ENCODE results near the gene CHD1L. TPM values are rescaled to one million over a fixed set of nuclear protein-coding genes. Genes with fewer than 3 reads are reported as not detected.
"Not testable (repeated sequence)": the region's sequence is repeated elsewhere in the genome, so short reads cannot be mapped to it uniquely, and the experiment has no call there.

Gene CHD1L
- 27.9 TPM for total RNA-seq

GRCh38 chr1:147242449-147243227 lies at the start of gene CHD1L:
Gene CHD1L, plus strand, starts transcription at chr1:147242684. Its CDS starts 20 bp downstream, at chr1:147242704.
- ATAC-seq: peak; percentile 90
- peak; percentile 98 for DNase-seq (ENCODE audit: low spot score)

- not testable (repeated sequence) for DNase-seq (ENCODE audit: low spot score); ATAC-seq
Measured at GRCh38 chr1:147197324-147197723, 45.2 kb upstream of the CHD1L start.

- ATAC-seq (peak; percentile 30), DNase-seq (ENCODE audit: low spot score) (no peak)
Measured at GRCh38 chr1:147201276-147201675, 41.2 kb upstream of the CHD1L start.

GRCh38 chr1:147201786-147202185 lies 40.7 kb upstream of the CHD1L start:
- no peak for ATAC-seq
- DNase-seq (ENCODE audit: low spot score): no peak

- ATAC-seq: no peak
Measured at GRCh38 chr1:147202576-147202975, 39.9 kb upstream of the CHD1L start.

GRCh38 chr1:147204080-147204479 lies 38.4 kb upstream of the CHD1L start:
- no peak for DNase-seq (ENCODE audit: low spot score)
- ATAC-seq: no peak

More at GRCh38 chr1:147202576-147202975, 39.9 kb upstream of the CHD1L start:
- no peak for DNase-seq (ENCODE audit: low spot score)

- ATAC-seq: no peak
- no peak for DNase-seq (ENCODE audit: low spot score)
Measured at GRCh38 chr1:147207192-147207591, 35.3 kb upstream of the CHD1L start.

- peak; percentile 28 for ATAC-seq
Measured at GRCh38 chr1:147208619-147209018, 33.9 kb upstream of the CHD1L start.

GRCh38 chr1:147209825-147210821 lies 32.4 kb upstream of the CHD1L start:
- no peak for DNase-seq (ENCODE audit: low spot score)
- peak; percentile 48 for ATAC-seq

More at GRCh38 chr1:147208619-147209018, 33.9 kb upstream of the CHD1L start:
- DNase-seq (ENCODE audit: low spot score): no peak

- peak; percentile 14 for ATAC-seq
Measured at GRCh38 chr1:147210987-147211386, 31.5 kb upstream of the CHD1L start.

GRCh38 chr1:147211577-147211976 lies 30.9 kb upstream of the CHD1L start:
- DNase-seq (ENCODE audit: low spot score) (no peak), ATAC-seq (no peak)

More at GRCh38 chr1:147210987-147211386, 31.5 kb upstream of the CHD1L start:
- DNase-seq (ENCODE audit: low spot score): no peak

- ATAC-seq (no peak), DNase-seq (ENCODE audit: low spot score) (no peak)
Measured at GRCh38 chr1:147213271-147213670, 29.2 kb upstream of the CHD1L start.

- DNase-seq (ENCODE audit: low spot score): no peak
- ATAC-seq: no peak
Measured at GRCh38 chr1:147214325-147214724, 28.2 kb upstream of the CHD1L start.

GRCh38 chr1:147214842-147215539 lies 27.5 kb upstream of the CHD1L start:
- DNase-seq (ENCODE audit: low spot score) (no peak), ATAC-seq (peak; percentile 31)

GRCh38 chr1:147215540-147215916 lies 27.0 kb upstream of the CHD1L start:
- DNase-seq (ENCODE audit: low spot score) (no peak), ATAC-seq (peak; percentile 75)

- no peak for DNase-seq (ENCODE audit: low spot score)
- no peak for ATAC-seq
Measured at GRCh38 chr1:147216124-147216523, 26.4 kb upstream of the CHD1L start.

- ATAC-seq: no peak
- DNase-seq (ENCODE audit: low spot score): no peak
Measured at GRCh38 chr1:147217141-147217540, 25.3 kb upstream of the CHD1L start.

- ATAC-seq (no peak), DNase-seq (ENCODE audit: low spot score) (no peak)
Measured at GRCh38 chr1:147218606-147219005, 23.9 kb upstream of the CHD1L start.

GRCh38 chr1:147223740-147224615 lies 18.5 kb upstream of the CHD1L start:
- DNase-seq (ENCODE audit: low spot score): peak; percentile 56
- peak; percentile 71 for ATAC-seq

- ATAC-seq (peak; percentile 90), DNase-seq (ENCODE audit: low spot score) (peak; percentile 85)
Measured at GRCh38 chr1:147225193-147225730, 17.2 kb upstream of the CHD1L start, which contains the start of gene FMO5. Gene FMO5, minus strand, starts transcription at chr1:147225339. Its CDS starts 310 bp downstream, at chr1:147225029.

Data from left lobe of liver (tissue), 2 donors.